Upper lobe of right lung (tissue), 1 donor: ENCODE results near the gene FGFR1OP2. TPM values are rescaled to one million over a fixed set of nuclear protein-coding genes. Genes with fewer than 3 reads are reported as not detected.
"Not testable (repeated sequence)": the region's sequence is repeated elsewhere in the genome, so short reads cannot be mapped to it uniquely, and the experiment has no call there.

Experiments used
- ATAC-seq: fragments of 200-7000 bp; cut with Tn5 transposase; one replicate; pipeline ENCODE4 v1.9.1; 2020; ENCODE audit warnings: mild to moderate bottlenecking, moderate library complexity
- DNase-seq: peaks from one replicate; pipeline ENCODE4 v3.0.0-alpha.2; 2020
- H3K27ac ChIP-seq: fragments of 200-600 bp; one replicate; pipeline ENCODE4 v1.8.0; 2022
- H3K27me3 ChIP-seq: fragments of 200-600 bp; one replicate; pipeline ENCODE4 v1.8.0; 2022; ENCODE audit warnings: mild to moderate bottlenecking
- H3K36me3 ChIP-seq: fragments of 200-600 bp; one replicate; pipeline ENCODE4 v1.8.0; 2022
- H3K4me1 ChIP-seq: fragments of 200-600 bp; one replicate; pipeline ENCODE4 v1.8.0; 2022
- H3K4me3 ChIP-seq: fragments of 200-600 bp; one replicate; pipeline ENCODE4 v1.8.0; 2022; ENCODE audit warnings: mild to moderate bottlenecking
- H3K9me3 ChIP-seq: fragments of 200-600 bp; one replicate; pipeline ENCODE4 v1.8.0; 2022
- intact Hi-C: fragments of 100-400 bp; cut with DNase I; formaldehyde crosslinking; loops from one replicate; pipeline ENCODE4 v1.11.0; 2022
- total RNA-seq: library from RNA; stranded (reverse); fragmentation: NEBNext Ultra II Directional; extraction: Animal tissue kit (Norgen Biotek cat#: 25700); gene quantifications from one replicate; pipeline ENCODE4 v1.2.1, GENCODE V29; 2021
- TF ChIP-seq, protein P1 (sequence below): fragments of 200-600 bp; IDR thresholded peaks from one replicate; pipeline ENCODE4 v1.8.0; 2022; ENCODE audit warnings: antibody characterized with exemption
- donor health status: DM: no; HTN: yes; CAD: no; lungs with severe emphysema.

FGFR1OP2 gene
- total RNA-seq, 1 donor from 2014 or later: 64.1 TPM

DNA sequence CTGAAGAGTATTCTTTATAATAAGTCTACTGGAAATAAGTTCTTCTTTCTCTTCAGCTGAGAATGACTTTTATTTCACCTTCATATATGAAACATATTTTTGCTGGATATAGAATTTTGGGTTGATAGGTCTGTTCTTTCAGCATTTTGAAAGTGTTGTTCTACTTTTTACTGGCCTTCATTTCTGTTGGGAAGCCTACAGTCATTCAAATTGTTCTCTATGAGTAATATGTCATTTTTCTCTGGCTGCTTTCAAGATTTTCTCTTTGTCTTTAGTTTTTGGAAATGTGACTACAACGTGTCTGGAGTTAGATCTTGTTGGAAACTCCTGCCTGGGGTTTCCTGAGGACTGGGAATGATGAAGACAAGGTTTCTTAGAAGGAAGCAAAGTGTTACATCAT lies 10.0 kb downstream of the FGFR1OP2 start:
- TF ChIP-seq, protein P1, sequence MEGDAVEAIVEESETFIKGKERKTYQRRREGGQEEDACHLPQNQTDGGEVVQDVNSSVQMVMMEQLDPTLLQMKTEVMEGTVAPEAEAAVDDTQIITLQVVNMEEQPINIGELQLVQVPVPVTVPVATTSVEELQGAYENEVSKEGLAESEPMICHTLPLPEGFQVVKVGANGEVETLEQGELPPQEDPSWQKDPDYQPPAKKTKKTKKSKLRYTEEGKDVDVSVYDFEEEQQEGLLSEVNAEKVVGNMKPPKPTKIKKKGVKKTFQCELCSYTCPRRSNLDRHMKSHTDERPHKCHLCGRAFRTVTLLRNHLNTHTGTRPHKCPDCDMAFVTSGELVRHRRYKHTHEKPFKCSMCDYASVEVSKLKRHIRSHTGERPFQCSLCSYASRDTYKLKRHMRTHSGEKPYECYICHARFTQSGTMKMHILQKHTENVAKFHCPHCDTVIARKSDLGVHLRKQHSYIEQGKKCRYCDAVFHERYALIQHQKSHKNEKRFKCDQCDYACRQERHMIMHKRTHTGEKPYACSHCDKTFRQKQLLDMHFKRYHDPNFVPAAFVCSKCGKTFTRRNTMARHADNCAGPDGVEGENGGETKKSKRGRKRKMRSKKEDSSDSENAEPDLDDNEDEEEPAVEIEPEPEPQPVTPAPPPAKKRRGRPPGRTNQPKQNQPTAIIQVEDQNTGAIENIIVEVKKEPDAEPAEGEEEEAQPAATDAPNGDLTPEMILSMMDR: no peak
- intact Hi-C loops: no loop called here

GRCh38 chr12:26953447-26953846 lies 15.2 kb downstream of the FGFR1OP2 start:
- peak; percentile 97 for ATAC-seq
- Histone ChIP-seq H3K9me3 (peaks cover under 1% of the 10 kb centered on the region), H3K27ac (peak overlapping the region; percentile 33), H3K4me1 (peaks cover 19% of the 10 kb centered on the region), H3K4me3 (no peak overlapping the region), H3K36me3 (peaks cover 25% of the 10 kb centered on the region), H3K27me3 (no peaks in the 10 kb centered on the region)
- intact Hi-C loops: no loop called here
- DNase-seq: no peak
- TF ChIP-seq, protein P1: no peak

More for the DNA sequence above, 10.0 kb downstream of the FGFR1OP2 start:
- H3K4me1 ChIP-seq: peaks cover 9% of the 10 kb centered on the region
- no peak overlapping the region for H3K4me3 ChIP-seq
- no peaks in the 10 kb centered on the region for H3K36me3 ChIP-seq
- ATAC-seq (no peak), DNase-seq (no peak)
- H3K27ac ChIP-seq: no peak overlapping the region
- no peaks in the 10 kb centered on the region for H3K27me3 ChIP-seq
- H3K9me3 ChIP-seq: peaks cover 3% of the 10 kb centered on the region

DNA sequence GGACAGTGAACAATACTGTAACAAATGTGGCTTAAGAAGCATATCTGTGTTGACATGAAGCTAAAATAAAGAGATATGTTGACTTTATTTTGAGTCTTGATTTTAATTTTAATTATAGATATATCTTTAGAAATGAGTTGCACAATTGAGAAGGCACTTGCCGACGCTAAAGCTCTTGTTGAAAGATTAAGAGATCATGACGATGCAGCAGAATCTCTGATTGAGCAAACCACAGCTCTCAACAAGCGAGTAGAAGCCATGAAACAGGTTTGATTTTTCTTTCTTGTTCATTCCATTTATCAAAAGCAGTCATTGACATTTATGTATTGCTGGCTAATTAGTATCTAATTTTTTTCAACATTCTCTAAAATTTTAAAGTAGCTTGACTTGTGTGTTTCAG lies 15.8 kb downstream of the FGFR1OP2 start:
- DNase-seq (no peak), ATAC-seq (no peak)
- H3K27me3 ChIP-seq: no peaks in the 10 kb centered on the region

DNA sequence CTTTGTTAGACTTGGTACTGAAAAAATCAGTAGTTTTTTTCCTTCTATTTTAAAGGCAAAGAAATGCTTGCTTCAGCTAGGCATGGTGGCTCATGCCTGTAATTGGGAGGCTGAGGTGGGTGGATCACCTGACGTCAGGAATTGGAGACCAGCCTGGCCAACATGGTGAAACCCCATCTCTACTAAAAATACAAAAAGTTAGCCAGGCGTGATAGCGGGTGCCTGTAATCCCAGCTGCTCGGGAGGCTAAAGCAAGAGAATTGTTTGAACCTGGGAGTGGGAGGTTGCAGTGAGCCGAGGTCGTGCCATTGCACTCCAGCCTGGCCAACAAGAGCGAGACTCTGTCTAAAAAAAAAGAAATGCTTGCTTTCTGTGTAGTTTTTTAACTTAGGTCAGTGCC lies 23.1 kb downstream of the FGFR1OP2 start:
- ATAC-seq, intact Hi-C loops, DNase-seq: not testable (repeated sequence)

More for the DNA sequence above, 15.8 kb downstream of the FGFR1OP2 start:
- Histone ChIP-seq H3K27ac (peak overlapping the region; percentile 33), H3K9me3 (no peaks in the 10 kb centered on the region), H3K36me3 (peaks cover 31% of the 10 kb centered on the region), H3K4me3 (no peak overlapping the region), H3K4me1 (peaks cover 19% of the 10 kb centered on the region)
- TF ChIP-seq, protein P1: no peak
- intact Hi-C loops: no loop called here

DNA sequence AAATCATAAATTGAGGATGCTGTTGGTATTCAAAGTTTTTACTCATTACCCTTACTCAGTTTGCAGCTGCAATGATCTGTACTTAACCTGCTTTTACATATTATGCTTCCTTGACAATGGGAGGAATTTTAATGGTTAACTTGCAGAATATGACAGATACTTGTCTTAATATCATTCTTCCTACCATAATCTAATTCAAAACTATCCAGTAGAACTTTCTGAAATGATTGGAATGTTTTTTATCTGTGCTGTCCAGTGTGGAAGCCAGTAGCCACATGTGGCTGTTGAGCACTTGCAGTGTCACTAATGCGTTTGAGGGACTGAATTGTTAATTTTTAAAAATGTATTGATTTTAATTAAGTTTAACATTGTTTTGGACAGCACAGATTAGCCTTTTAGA lies 23.5 kb downstream of the FGFR1OP2 start:
- Histone ChIP-seq H3K4me1 (no peaks in the 10 kb centered on the region), H3K36me3 (peaks cover 97% of the 10 kb centered on the region), H3K9me3 (no peaks in the 10 kb centered on the region), H3K4me3 (no peak overlapping the region), H3K27ac (no peak overlapping the region), H3K27me3 (no peaks in the 10 kb centered on the region)
- ATAC-seq (no peak), DNase-seq (no peak)
- intact Hi-C loops: no loop called here
- TF ChIP-seq, protein P1: no peak

More for the DNA sequence above, 23.1 kb downstream of the FGFR1OP2 start:
- not testable (repeated sequence) for H3K4me1 ChIP-seq, H3K9me3 ChIP-seq, H3K27ac ChIP-seq, H3K27me3 ChIP-seq, H3K4me3 ChIP-seq
- peaks cover 97% of the 10 kb centered on the region for H3K36me3 ChIP-seq

GRCh38 chr12:26963413-26963812 lies 25.1 kb downstream of the FGFR1OP2 start:
- TF ChIP-seq, protein P1: no peak
- Histone ChIP-seq H3K27ac (no peak overlapping the region), H3K4me3 (no peak overlapping the region), H3K9me3 (no peaks in the 10 kb centered on the region), H3K36me3 (peaks cover 90% of the 10 kb centered on the region), H3K27me3 (no peaks in the 10 kb centered on the region), H3K4me1 (no peaks in the 10 kb centered on the region)
- intact Hi-C loops: no loop called here
- ATAC-seq: no peak
- no peak for DNase-seq
